Measurements from ENCODE around the gene GLIS1. TPM values are rescaled to one million over a fixed set of nuclear protein-coding genes. Genes with fewer than 3 reads are reported as not detected.
A peak's percentile ranks its signal among the peaks of the same experiment; 100 is the strongest.

GLIS1 gene
- total and polyA plus RNA-seq, 2 experiments from 2014 or later: 0.26 to 0.31 TPM

DNA sequence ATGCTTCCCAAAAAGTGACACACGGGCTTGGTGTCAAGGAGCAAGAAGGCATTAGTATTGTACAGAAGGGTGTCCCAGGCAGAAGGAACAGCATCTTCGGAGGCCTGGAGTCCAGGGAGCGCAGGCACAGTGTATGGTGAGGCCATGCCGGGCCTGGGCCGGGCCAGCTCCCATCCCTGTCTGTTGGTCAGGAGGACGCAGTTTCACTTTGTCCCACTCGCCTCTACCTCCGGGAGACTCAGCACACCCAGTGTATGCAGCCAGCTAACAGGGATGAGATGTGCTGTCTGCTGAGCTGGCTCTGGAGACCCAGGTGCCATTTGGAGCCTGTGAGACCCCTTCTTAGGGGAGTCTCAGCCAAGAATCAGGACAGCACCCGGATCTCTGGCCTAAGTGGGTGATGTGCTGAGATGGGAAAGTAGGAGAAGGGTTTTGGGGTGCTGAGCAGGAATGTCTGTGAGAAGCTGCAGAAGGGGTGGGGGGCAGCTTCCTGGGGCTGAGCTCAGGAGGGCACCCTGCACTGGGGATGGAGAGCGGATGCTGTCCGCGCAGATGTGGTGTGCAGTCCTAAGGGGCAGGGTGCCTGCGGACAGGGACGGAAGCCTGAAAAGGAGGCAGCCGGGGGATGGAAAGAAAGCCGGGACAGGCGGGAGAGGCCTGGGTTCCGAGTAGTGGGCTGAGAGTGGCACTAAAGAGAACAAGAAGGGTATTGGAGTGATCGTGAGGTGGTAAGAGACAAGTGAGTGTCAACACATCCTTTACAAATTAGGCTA is 254.1 kb downstream of the GLIS1 start:
- Histone ChIP-seq H3K79me2 (replicated peaks; ENCODE audit: insufficient read depth) (no peaks in the 10 kb centered on the region), H3K4me1 (ENCODE audit: insufficient read depth) (no peaks in the 10 kb centered on the region; the same call in 1 of the 2 replicates), H3K36me3 (ENCODE audit: insufficient read depth) (no peaks in the 10 kb centered on the region), H3F3A (replicated peaks; ENCODE audit: low read depth) (0 out of 2 replicates have a peak, but pooled peaks cover 3% of the 10 kb centered on the region), H3K4me2 (no peak overlapping the region), H4K20me1 (replicated peaks; ENCODE audit: insufficient read depth) (no peaks in the 10 kb centered on the region), H3K27ac (ENCODE audit: low read depth) (no peak overlapping the region), H3K27me3 (ENCODE audit: insufficient read depth) (no peaks in the 10 kb centered on the region), H2AFZ (peak overlapping the region; percentile 96), H3K4me3 (no peak overlapping the region), H3K9me2 (ENCODE audit: insufficient read depth) (no peaks in the 10 kb centered on the region)
- Mint-ChIP-seq H3K4me1 (peaks cover 26% of the 10 kb centered on the region), H3K9me3 (peaks cover 4% of the 10 kb centered on the region; the same call in 2 of the 3 replicates), H3K4me3 (no peak overlapping the region; the same call in 2 of the 3 replicates), H3K27me3 (ENCODE audit: insufficient read depth, low read depth, poor library complexity) (peaks cover 25% of the 10 kb centered on the region), H3K36me3 (ENCODE audit: low read depth) (no peaks in the 10 kb centered on the region), H3K27ac (no peak overlapping the region; the same call in 1 of the 2 replicates)
- DNase-seq (ENCODE audit: low spot score) (no peak), ATAC-seq (peak; percentile 7)
- TF ChIP-seq STAT1 (IDR thresholded peaks at IDR 0.05; ENCODE audit: unreplicated experiment) (no peak), ETS1 (IDR thresholded peaks at IDR 0.05) (no peak), POLR2AphosphoS5 (IDR thresholded peaks at IDR 0.05; ENCODE audit: low read depth) (no peak), EZH2 (IDR thresholded peaks at IDR 0.05; ENCODE audit: low read depth, unreplicated experiment) (no peak), NANOG (IDR thresholded peaks at IDR 0.05; ENCODE audit: borderline replicate concordance) (no peak), ZNF462 (CRISPR knock-in tag; IDR thresholded peaks at IDR 0.05) (no peak), EZH2phosphoT487 (IDR thresholded peaks at IDR 0.05; ENCODE audit: unreplicated experiment) (no peak), JUNB (IDR thresholded peaks at IDR 0.05; ENCODE audit: unreplicated experiment) (no peak), CTCF (conservative IDR thresholded peaks at IDR 0.05; ENCODE audit: low read depth in 2 of 2) (no peak), REST (IDR thresholded peaks at IDR 0.05; ENCODE audit: unreplicated experiment) (no peak), CREB1 (CRISPR knock-in tag; IDR thresholded peaks at IDR 0.05; ENCODE audit: low read depth) (no peak), ZNF331 (CRISPR knock-in tag; IDR thresholded peaks at IDR 0.05; ENCODE audit: low read depth) (no peak), ZNF114 (CRISPR knock-in tag; IDR thresholded peaks at IDR 0.05) (no peak)

Data from GM23338 (cell line).